Esophagus (tissue), 2 donors: ENCODE measurements around the gene CCBE1. TPM values are rescaled to one million over a fixed set of nuclear protein-coding genes. Genes with fewer than 3 reads are reported as not detected.

ENCODE experiments used
- H3K27ac ChIP-seq, 2 donors: one replicate each; pipeline ENCODE4 v1.5.1; 2013; ENCODE audit warnings: low read depth in 2 of 2, mild to moderate bottlenecking in 2 of 2, inconsistent platforms in 1 of 2, low read length in 1 of 2, moderate library complexity in 1 of 2
- H3K27me3 ChIP-seq, 2 donors: one replicate each; pipeline ENCODE4 v1.6.1; 2013; ENCODE audit warnings: low read length in 2 of 2, control low read depth in 1 of 2, mild to moderate bottlenecking in 1 of 2; ENCODE audit not compliant: insufficient read depth in 2 of 2, control insufficient read depth in 1 of 2
- H3K36me3 ChIP-seq, 2 donors: one replicate each; pipeline ENCODE4 v1.6.1; 2013; ENCODE audit warnings: low read length in 1 of 2; ENCODE audit not compliant: control insufficient read depth in 2 of 2, insufficient read depth in 2 of 2
- H3K4me1 ChIP-seq, 2 donors: one replicate each; pipeline ENCODE4 v1.6.1; 2013; ENCODE audit warnings: low read length in 1 of 2; ENCODE audit not compliant: control insufficient read depth in 2 of 2, insufficient read depth in 2 of 2
- H3K4me3 ChIP-seq, 2 donors: one replicate each; pipeline ENCODE4 v1.5.1; 2013; ENCODE audit warnings: low read length in 2 of 2, mild to moderate bottlenecking in 2 of 2, low read depth in 1 of 2, moderate library complexity in 1 of 2
- H3K9me3 ChIP-seq, 2 donors: one replicate each; pipeline ENCODE4 v1.6.1; 2013; ENCODE audit warnings: mild to moderate bottlenecking in 2 of 2, low read depth in 1 of 2, low read length in 1 of 2, moderate library complexity in 1 of 2; ENCODE audit not compliant: control insufficient read depth in 2 of 2, insufficient read depth in 1 of 2
- WGBS, 2 donors: extraction: QIAGEN DNeasy Blood & Tissue Kit; methylation state at CpG; one replicate each; pipeline ENCODE4 v1.1.7; 2013; 5-methylcytosine and 5-hydroxymethylcytosine counted together
- polyA plus RNA-seq, 2 donors: library from polyadenylated mRNA; stranded (reverse); fragments of 200-250 nt; gene quantifications; one replicate each; pipeline ENCODE4 v1.2.3, GENCODE V29; 2013
- donor health status: healthy with polysubstance abuse.
- donor health status: Bipolar disorder and iron deficiency.

The CCBE1 gene
- polyA plus RNA-seq, 2 donors = 0.18 to 0.34 TPM

GRCh38 chr18:59617468-59617932 is 79.7 kb downstream of the CCBE1 start:
- no peaks in the 10 kb centered on the region for H3K9me3 ChIP-seq
- no peak overlapping the region for H3K27ac ChIP-seq
- H3K36me3 ChIP-seq = no peaks in the 10 kb centered on the region
- no peaks in the 10 kb centered on the region for H3K27me3 ChIP-seq
- WGBS, 2 donors = 35 to 45% methylated on average over 3 of the region's 3 CpGs
- no peak overlapping the region for H3K4me3 ChIP-seq
- H3K4me1 ChIP-seq = no peaks in the 10 kb centered on the region

- Histone ChIP-seq H3K27ac (no peak overlapping the region), H3K4me3 (no peak overlapping the region), H3K36me3 (no peaks in the 10 kb centered on the region), H3K4me1 (no peaks in the 10 kb centered on the region), H3K27me3 (no peaks in the 10 kb centered on the region), H3K9me3 (no peaks in the 10 kb centered on the region)
- WGBS, 2 donors = 64 to 74% methylated on average over 6 of the region's 6 CpGs
Measured at GRCh38 chr18:59616501-59616900, 80.7 kb downstream of the CCBE1 start.

GRCh38 chr18:59613903-59614302 is 83.3 kb downstream of the CCBE1 start:
- Histone ChIP-seq H3K36me3 (no peaks in the 10 kb centered on the region), H3K4me3 (no peak overlapping the region), H3K27ac (no peak overlapping the region), H3K4me1 (no peaks in the 10 kb centered on the region), H3K9me3 (no peaks in the 10 kb centered on the region), H3K27me3 (no peaks in the 10 kb centered on the region)
- 95 to 96% methylated on average over 12 of the region's 12 CpGs for WGBS, 2 donors

DNA sequence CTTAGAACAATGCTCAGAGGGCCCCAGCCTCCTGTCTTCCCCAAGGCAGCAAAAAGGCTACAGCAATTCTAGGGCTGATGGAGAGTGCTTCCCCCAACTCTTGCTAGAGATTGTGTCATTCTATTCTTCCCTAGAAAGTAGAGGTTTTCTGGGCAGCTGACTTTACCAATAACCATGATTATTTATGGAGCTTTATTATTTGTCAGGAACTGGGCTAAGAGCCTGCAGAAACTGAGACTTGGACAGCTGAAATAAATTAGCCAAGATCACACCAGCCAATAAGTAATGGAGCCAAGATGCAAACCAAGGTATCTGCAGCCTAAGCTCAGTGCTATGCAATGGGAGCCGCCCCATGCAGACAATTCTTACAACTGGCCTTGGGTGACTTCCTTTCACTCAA is 84.8 kb downstream of the CCBE1 start:
- Histone ChIP-seq H3K27ac (no peak overlapping the region), H3K36me3 (no peaks in the 10 kb centered on the region), H3K9me3 (no peaks in the 10 kb centered on the region), H3K27me3 (no peaks in the 10 kb centered on the region), H3K4me1 (no peaks in the 10 kb centered on the region), H3K4me3 (no peak overlapping the region)
- 38 to 43% methylated on average over 1 of the region's 1 CpG for WGBS, 2 donors

DNA sequence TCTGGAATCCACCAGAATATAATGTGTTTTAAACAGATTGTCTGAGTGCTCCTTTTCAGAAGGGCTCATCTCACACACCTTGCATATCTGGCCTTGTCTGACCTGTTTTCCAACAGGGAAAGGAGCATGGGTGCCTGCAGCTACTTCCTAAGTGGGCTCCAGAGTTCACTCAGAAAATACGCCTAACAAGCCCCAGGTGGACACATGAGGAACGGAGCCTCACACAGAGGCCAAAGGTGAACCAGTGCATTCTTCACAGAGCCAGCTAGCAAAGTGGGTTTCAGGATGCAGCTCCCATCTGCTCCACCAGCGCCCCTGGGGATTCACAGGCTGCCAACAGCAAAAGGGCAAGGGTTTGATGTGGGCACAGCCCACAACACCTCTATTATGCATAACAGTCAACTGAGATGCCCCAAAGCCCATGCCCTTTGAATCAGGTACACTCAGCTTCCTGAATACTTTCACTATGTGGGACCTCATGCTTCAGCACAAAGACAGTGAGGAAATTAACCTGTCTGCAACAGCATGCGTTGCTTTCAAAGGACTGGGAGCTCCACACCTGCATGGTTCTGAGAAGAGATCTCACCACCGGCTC is 86.6 kb downstream of the CCBE1 start:
- Histone ChIP-seq H3K9me3 (no peaks in the 10 kb centered on the region), H3K27me3 (no peaks in the 10 kb centered on the region), H3K27ac (no peak overlapping the region), H3K4me3 (no peak overlapping the region), H3K4me1 (no peaks in the 10 kb centered on the region), H3K36me3 (no peaks in the 10 kb centered on the region)
- 70 to 89% methylated on average over 5 of the region's 5 CpGs for WGBS, 2 donors

DNA sequence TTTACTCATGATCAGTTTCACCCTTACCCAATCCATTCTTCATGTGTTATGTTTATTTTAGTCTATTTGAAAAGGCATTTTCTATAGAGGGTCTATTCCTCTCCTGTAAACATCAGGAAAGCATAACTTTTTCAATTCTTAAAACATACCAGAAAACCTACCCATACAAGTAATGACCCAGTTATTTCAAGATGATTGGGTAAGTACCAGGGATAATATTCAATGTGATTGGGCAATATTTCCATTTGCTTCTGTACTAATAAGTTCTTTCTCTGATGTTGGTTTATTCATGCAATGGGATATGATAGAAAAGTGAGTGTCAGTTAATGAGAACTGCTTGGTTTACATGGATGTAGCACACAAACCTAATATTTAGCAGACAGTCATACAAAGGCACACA is 87.6 kb downstream of the CCBE1 start:
- Histone ChIP-seq H3K27me3 (no peaks in the 10 kb centered on the region), H3K9me3 (no peaks in the 10 kb centered on the region), H3K4me3 (no peak overlapping the region), H3K4me1 (peaks cover 0 to 3% of the 10 kb centered on the region in 2 donors), H3K36me3 (no peaks in the 10 kb centered on the region), H3K27ac (no peak overlapping the region)

DNA sequence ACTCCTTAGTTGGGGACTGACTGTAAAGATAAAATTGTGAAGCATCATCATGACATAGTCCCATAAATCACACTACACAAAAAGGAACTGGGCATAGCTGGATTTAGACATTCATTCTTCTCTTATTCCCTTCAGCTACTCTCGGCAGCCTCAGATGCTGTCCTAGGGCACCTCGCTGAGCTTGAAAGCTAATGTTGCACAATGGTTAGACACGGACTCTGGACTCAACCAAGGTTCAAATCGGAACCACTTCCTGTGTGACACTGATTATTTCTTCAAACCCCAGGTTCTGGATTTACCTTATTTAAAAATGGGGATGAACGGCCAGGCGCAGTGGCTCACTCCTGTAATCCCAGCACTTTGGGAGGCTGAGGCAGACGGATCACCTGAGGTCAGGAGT is 89.8 kb downstream of the CCBE1 start:
- H3K4me1 ChIP-seq = peaks cover 0 to 3% of the 10 kb centered on the region in 2 donors
- no peaks in the 10 kb centered on the region for H3K36me3 ChIP-seq
- WGBS, 2 donors = 90 to 93% methylated on average over 7 of the region's 7 CpGs
- H3K4me3 ChIP-seq = no peak overlapping the region
- no peak overlapping the region for H3K27ac ChIP-seq
- H3K9me3 ChIP-seq = no peaks in the 10 kb centered on the region
- H3K27me3 ChIP-seq = no peaks in the 10 kb centered on the region

DNA sequence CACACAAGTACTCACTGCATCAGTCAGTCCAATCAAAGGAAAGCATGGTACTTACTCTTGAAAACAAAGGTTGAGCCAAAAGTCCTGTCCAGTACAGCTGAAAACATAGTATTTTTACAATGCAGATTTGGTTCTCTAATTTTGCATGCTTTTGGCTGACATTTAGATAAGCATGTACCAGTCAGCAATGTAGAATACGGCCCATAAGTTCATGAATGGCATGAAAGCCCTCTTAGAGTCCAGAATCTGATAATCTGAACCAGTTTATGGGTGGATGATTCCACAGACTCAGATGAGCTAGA is 90.2 kb downstream of the CCBE1 start:
- H3K36me3 ChIP-seq = no peaks in the 10 kb centered on the region
- no peaks in the 10 kb centered on the region for H3K27me3 ChIP-seq
- H3K4me1 ChIP-seq = peaks cover 0 to 3% of the 10 kb centered on the region in 2 donors
- H3K27ac ChIP-seq = no peak overlapping the region
- H3K9me3 ChIP-seq = no peaks in the 10 kb centered on the region
- 86% methylated on average over 1 of the region's 1 CpG for WGBS, 2 donors
- no peak overlapping the region for H3K4me3 ChIP-seq

DNA sequence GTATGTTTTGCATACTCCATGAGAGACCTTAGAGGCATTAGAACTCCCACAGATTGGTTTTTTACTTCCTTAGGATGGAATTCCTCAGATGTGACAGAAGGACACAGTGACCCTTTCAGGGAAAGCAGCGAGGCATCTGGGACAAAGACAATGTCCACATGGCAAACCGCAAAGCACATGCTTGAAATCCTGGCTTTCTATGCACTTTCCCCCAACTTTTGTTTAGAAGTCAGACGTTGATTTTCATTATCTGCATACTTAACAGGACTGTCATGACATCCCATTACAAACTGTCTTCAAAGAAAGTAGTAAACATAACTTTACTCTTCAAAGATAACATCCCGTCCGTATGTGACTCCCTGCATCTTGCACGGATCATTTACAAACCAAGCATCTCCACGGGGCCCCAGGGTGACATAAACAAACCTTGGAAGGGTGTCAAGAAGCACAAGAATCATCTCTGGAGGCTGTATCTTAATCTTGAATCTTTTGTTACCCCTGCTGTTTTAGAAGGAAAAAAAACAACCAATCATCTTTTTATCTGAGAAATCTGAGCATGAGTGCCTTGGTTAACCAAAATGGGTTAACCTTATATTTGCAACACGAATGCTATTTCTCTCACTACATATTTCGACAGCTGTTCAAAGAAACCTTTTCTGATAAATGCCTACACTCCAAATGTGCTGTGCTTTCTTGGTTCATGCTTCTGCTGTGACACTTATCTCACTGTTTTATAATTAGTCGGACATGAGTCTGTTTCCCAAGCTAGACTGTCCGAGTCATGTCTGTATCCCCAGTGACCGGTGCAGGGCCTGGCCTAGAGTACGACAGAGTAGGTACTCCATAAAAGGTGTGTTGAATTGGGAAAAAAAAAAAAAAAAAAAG is 90.8 kb downstream of the CCBE1 start:
- H3K9me3 ChIP-seq = no peaks in the 10 kb centered on the region
- no peaks in the 10 kb centered on the region for H3K27me3 ChIP-seq
- peaks cover 0 to 3% of the 10 kb centered on the region in 2 donors for H3K4me1 ChIP-seq
- 64 to 65% methylated on average over 13 of the region's 13 CpGs for WGBS, 2 donors
- no peak overlapping the region for H3K4me3 ChIP-seq
- H3K36me3 ChIP-seq = no peaks in the 10 kb centered on the region
- H3K27ac ChIP-seq = no peak overlapping the region
